ENCODE measurements around the gene GTF2H2C.
"Not testable (repeated sequence)": the region's sequence is repeated elsewhere in the genome, so short reads cannot be mapped to it uniquely, and the experiment has no call there.

GTF2H2C gene

DNA sequence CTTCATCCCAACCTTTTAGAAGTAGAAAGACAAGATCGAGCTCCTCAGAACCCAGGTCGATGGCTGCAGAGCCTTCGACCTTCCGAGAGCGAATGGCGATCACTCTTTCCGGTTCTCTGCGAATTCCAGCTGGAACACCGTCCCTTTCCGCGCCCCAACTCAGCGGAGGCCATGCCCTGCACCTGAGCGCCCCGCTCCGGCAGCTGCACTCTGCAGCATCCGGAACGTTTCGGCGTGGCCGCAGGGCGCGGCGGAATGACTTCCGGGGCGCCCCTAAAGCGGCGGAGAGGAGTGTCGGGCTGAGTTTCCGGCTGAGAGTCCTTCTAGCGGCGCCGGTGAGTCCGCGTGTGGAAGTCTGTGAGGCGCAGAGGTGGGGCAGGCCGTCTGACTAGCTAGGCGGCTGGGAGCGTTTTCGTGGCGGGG is at the start of gene GTF2H2C:
GTF2H2C (plus strand) TSS at position 284 of the 423 bp plus-strand sequence. CDS start 4,942 bp downstream, outside the sequence.
- not testable (repeated sequence) for DNase-seq

DNA sequence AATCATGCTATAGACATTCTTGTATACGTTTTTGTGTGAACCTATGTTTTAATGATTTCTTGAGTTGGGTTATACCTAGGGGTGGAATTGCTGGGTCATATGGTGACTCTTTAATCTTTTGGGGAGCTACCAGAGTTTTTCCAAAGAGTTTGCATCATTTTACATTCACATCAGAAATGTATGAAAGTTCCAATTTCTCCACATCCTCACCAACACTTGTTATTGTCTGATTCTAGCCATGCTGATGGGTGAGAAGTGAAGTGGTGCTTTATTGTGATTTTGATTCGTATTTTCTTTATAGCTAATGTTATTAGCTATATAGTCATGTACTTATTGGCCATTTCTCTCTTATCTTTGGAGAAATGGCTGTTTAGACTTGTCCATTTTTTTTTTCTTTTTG is 49.3 kb upstream of the GTF2H2C start:
- no peak for DNase-seq

DNA sequence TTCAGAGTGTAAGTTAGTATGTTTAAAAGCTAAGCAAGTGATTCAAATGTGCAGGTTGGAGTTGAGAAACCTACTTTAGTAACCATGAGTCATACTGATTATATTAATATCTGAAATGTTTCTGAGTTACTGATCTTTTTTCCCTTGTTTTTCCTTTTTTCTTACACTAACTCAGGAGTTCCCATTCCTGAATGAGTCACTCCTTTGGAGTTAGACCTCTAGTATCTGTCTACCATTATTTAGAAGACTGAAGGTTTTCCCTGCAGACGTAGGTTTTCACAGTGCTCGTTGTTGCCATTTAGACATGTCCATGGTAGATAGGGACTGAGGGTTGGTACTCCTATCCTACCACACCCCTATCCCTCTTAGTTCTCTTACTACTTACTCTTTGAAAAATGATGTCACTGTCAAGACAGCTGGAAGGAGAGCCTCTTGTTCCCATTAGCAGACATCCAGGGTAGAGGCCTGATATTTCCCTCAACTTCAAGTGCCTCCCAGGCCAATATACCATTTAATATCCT is 47.2 kb upstream of the GTF2H2C start:
- DNase-seq: no peak

DNA sequence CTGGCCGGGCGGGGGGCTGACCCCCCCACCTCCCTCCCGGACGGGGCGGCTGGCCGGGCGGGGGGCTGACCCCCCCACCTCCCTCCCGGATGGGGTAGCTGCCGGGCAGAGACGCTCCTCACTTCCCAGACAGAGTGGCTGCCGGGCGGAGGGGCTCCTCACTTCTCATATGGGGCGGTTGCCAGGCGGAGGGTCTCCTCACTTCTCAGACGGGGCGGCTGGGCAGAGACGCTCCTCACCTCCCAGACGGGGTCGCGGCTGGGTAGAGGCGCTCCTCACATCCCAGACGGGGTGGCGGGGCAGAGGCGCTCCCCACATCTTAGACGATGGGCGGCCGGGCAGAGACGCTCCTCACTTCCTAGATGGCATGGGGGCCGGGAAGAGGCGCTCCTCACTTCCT is 44.4 kb upstream of the GTF2H2C start:
- DNase-seq: not testable (repeated sequence)

DNA sequence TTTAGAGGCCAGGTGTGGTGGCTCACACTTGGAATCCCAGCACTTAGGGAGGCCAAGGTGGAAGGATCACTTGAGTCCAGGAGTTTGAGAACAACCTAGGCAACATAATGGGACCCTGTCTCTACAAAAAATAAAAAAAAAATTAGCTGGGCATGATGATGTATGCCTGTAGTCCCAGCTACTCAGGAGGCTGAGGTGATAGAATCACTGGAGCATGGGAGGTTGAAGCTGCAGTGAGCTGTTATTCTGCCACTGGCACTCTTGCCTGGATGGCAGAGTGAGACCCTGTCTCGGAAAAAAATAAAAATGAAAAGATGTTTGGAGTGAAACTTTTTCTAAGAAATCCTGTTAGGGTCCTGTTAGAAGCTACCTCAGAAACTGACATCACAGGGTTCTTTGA is 43.2 kb upstream of the GTF2H2C start:
- no peak for DNase-seq

DNA sequence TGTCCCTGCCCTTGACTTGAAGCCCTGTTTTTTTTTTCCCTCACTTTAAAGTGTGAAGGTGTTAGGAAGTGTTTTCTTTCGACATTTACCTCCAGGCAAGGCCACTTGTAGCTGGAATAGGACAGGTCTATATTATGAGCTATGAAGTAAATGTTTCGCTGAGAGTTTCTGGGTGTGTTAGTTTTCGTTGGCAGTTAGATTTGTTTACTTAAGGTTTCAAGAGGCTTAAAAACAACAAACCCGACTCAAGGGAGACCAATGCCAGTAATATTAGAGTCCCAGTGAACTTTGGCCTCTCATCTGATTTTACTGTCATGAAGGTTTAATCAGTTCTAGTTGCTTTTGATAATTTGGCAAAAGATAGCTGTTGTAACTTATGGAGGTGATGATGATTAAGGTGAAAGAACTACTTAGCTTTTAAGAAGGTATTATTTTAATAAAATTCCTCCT is 42.2 kb upstream of the GTF2H2C start:
- DNase-seq: peak; percentile 56

DNA sequence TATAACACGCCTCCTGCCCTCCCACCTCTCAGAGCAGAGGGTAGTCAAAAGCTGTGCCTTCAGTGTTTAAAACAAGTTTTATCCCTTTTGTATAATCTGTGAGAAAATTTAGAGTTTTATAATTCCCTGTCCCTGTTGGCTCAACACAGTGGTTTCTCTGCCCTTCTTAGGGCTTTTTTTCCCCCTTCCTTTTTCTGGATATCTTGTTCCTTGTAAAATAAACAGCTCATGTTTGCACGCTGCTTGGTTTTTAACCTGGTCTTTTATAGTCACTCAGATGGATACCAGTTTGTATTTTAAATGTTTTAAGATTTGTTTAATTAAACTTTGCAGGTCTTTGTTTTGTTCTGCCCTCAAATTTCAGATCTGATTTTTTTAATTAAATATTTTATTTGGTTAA is 40.7 kb upstream of the GTF2H2C start:
- DNase-seq: no peak

DNA sequence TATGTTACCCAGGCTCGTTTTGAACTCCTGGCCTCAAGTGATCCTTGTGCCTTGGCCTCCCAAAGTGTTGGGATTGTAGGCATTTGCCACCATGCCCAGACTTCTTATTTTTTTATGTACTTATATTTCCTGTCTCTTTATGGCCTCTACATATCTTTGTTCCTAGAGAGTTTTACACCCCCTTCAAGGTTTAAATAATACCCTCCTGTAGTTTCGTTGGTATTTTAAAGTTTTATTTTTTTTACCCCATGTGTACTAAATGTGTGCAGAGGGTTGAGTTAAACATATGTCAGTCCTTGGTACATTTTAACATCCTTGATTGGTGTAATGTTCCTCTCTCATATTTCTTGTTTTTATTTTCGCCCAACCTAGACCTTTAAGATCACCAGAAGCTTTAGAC is 38.0 kb upstream of the GTF2H2C start:
- no peak for DNase-seq

DNA sequence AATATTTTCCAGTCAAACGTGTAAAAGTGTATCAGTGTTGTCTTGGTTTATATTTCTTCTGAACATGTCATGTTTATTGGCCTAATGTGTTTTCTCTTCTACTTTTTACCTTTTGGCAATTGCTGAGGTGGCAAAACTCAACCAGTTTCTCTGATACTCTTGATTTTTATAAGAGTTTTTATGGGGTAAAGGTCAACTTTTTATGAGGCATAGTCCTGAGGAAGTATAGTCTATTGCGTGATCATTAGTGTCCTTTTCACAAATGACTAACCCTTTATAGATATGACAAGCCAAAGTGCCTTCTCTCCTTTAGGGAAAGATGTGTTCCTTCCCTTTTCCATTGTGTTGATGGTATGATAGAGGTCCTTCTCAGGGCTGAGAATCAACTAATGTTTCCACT is 34.5 kb upstream of the GTF2H2C start:
- no peak for DNase-seq

DNA sequence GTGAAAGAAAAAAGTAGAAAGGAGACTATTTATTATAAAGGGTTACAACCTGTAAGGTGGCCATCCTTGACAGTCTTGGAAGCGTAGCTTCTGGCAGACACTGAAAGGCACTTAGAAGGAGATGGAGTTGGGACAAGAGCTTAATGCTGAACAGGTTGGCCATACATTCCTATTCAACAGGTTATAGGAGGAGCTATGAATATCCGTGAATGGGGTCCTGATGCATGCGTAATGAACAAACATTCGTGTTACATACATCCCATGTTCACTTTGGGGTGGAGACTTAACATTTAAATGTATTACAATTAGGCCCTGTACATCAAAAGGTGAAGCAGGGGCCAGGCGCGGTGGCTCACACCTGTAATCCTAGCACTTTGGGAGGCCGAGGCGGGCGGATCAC is 33.3 kb upstream of the GTF2H2C start:
- no peak for DNase-seq

DNA sequence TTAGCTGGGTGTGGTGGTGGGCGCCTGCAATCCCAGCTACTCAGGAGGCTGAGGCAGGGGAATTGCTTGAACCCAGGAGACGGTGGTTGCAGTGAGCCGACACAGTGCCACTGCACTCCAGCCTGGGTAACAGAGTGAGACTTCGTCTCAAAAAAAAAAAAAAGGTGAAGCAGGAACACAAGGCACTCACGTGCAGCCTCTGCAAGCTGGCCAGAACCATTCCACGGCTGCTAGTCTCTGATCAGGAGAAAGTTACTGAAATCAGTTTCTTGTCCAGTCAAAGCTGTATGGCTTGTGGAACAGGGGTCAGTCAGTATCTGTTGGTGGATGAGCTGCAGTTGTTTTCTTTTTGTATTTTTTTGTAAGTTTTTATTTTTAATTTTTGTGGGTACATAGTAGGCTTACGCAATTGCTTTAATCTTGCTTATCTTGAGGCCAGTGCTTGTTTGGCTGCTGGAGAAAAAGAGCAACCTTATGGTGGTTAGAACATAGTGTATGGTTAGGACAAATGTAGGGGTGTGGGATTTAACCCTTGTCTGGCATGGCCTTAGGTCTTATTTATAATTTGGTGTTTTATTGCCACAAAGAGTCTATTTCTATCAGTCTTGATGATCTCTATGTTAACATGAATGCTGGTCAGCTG is 32.7 kb upstream of the GTF2H2C start:
- no peak for DNase-seq

DNA sequence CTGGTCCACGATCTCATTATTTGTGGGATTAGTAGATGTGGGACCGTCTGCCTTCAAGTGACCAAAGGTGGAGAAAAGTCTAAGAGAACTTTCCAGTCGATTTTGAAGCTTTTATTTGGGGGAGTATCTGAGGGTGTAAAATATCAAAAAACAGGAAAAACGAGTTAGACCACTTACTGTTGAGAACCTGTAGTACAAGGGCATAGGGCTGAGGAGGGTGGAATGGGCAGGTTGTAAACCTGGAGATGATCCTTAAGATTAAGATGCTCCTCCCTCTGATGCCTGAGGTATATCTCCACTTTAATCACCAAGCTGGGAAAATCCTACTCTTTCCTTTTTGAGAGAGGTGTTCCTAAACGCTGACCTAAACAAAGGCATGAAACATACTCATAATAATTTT is 32.0 kb upstream of the GTF2H2C start:
- no peak for DNase-seq

DNA sequence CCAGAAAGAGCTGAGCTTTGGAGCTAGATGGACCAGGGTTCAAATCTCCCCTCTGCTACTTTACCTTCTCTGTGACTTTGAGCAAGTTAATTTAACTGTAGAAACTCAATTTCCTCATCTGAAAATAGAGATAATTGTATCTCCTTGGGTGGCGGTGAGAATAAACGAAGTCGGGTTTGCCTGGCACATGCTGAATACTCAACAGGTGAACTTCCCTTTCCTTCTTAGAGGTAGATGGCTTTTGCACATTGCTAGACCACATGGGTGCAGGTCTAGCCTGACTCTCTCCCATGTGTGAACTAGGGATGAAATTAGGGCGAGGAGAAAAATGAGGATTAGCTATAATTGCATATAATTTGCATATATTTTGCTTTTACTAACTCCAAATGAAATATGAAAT is 31.4 kb upstream of the GTF2H2C start:
- DNase-seq: no peak

DNA sequence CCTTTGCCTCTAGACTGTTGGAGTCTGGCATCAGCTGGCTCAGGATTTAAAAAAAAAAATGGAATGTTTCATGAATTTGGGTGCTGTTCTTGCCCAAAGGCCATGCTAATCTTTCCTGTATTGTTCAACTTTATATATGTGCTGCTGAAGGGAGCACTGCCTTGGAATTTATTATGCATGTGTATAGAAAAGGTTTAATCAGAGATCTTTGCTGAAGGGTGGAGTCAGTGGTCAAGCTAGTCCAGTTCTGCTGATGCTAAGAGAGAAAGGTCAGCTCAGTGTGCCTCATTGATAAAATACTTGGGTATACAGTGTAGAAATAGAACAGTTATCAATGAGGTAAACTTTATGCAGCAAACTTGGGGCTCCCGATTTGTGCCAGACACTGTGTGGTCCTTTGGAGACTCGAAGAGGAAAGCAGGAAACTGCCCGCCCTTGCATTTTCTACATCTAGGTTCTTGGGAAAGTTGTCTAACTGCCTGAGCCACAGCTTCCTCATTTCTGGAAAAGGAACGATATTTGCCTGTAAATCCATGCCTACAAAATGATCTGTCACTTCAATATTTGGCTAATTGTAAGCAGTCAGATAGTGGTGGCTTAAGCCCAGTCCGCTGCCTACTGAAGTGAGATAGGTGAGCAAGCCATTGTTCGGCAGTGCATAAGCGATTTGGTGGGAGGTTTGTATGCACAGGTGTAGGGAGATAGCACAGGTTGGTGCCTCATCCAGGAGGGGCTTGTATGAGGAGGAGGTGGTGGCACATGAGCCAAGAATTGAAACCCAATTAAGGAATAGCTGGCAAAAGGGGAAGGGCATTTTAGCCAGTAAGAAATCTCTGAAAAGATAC is 29.2 kb upstream of the GTF2H2C start:
- no peak for DNase-seq

DNA sequence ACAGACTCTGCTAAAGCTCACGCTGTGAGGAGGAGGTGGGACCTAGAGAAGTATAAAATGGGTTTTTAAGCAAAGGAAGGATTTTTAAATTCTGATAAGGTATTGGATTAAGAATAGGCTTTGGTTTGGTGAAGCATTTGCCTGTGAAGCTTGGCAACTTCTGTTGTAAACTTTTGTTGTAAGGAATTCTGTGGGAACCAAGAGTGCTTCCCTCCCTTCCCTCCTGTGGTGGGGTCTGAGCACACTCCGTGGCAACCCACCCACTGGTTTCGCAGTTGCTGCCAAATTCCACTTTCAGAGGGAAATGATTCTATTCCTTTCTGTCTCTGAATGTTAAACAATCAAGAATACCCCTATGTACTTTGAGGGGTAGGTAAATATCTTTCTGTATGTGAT is 28.6 kb upstream of the GTF2H2C start:
- DNase-seq: no peak

DNA sequence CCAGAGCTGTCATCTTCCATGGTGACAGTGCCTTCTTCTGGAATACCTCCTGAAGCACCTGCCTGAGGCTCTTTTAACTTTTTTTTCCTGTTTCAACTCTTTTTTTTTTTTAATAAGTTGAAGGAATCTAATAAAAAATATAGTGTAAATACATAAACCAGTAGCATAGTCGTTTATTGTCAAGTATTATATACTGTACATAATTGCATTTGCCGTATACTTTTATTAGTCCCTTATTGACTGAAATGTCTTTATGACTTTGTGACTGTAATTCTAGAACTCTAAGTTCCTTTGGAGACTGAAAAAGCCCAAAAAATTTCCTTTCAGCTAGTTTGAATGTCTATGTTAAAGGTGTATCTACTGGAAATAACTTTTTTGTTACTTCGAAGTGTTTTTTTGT is 22.1 kb upstream of the GTF2H2C start:
- DNase-seq: not testable (repeated sequence)

DNA sequence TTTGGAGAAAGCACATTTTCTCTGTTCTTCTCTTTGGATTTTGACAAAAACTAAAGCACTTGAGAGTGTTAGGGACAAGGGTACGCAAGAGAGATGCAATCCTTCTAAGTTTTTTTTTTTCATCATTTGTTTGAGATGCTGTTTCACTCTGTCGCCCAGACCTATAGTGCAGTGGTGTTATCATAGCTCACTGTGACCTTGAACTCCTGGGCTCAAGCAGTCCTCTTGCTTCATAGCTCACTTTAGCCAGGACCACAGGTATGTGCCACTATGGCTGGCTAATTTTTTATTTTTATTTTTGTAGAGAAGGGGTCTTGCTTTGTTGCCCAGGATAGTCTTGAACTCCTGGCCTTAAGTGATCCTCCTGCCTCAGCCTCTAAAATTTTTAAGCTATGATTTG is 21.3 kb upstream of the GTF2H2C start:
- not testable (repeated sequence) for DNase-seq

DNA sequence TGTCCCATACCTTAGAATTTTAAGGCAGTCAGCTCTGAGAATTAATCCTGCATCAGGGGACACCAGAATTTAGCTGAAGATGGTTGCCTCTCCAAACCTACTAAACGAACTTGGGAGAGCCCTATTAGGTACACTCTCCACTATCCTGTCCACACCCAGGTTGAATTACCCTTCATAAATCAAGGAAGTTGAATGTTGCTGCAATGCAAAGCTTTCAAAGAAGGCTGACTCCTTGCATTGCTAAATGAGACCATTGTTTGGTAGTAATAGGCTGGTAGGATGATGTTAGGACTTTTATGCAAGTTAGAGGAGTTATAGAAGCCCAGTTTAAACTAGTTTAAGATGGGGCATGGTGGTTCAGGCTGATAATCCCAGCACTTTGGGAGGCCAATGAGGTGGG is 18.6 kb upstream of the GTF2H2C start:
- not testable (repeated sequence) for DNase-seq

DNA sequence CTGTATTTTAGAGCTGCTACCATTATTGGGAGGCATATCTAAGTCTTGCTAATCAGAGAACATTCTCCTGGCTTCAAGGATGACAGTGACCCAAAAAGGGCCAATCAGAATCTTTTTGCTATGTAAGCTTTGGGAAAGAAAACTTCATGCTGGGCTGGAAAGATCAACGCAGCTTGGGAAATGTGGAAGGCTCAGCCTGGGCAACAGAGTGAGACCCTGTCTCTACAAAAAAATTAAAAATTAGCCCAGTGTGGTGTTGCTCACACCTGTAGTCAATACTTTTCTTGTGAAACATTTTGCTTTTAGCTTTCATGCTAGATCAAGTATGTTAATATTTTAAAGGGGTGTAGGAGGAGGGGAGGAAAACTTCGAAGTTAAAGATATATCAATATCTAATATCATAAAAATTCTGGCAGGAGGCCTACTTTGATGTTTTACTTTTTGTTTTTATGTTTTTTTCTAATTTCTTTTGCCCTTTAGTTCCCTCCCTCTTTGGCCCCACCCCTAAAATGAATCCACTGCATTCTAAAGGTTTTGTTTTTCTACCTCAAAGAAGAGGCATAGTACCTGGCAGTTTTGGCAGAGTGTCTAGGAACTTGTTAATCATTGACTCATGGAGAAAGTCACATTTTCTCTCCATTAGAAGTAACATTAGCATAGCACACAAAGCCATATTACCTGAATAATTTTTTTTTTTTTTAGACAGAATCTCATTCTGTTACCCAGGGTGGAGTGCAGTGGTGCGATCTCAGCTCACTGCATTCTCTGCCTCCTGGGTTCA is 17.0 kb upstream of the GTF2H2C start:
- DNase-seq: not testable (repeated sequence)

DNA sequence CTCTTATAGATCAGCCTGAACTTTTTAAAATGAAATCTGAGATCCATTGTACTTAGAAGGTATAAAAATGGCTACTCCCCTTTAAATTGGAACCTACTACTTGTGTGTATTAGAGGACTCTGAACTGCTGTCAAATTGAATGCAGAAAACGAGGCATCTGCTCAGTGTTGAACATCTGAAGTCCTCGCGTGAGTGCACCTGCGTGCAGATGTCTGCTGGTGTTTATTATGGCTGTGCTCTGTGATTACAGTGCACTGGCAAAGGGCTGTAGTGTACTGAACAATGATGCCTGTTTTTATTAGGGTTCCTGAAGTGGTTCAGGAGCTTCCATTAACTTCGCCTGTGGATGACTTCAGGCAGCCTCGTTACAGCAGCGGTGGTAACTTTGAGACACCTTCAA is 15.4 kb upstream of the GTF2H2C start:
- DNase-seq: not testable (repeated sequence)

DNA sequence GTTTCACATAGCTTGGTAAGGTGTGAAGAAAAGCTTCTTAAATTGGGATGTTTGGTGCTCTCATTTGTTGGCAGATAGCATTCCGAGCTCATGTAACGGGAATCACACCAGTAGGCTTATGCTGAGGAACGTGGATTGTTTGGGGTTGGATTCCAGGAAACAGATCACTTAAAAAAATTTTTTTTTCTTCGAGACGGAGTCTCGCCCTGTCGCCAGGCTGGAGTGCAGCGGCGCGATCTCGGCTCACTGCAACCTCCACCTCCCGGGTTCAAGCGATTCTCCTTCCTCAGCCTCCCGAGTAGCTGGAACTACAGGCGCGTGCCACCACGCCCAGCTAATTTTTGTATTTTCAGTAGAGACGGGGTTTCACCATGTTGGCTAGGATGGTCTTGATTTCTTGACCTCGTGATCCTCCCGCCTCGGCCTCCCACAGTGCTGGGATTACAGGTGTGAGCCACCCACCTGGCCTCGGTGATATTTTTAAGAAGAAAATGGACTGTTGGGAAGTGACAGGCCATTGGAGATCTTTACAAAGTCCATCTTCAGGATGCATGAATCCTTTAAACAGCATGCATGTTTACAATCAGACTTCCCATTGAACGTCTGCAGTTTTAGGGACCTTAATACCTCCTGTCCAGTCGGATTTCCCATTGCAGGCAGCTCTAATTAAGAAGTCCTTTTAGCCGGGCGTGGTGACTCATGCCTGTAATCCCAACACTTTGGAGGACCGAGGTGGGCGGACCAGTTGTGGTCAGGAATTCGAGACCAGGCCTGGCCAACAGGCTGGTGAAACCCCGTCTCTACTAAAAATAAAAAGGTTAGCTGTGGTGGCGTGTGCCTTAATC is 818 bp downstream of the GTF2H2C start:
- not testable (repeated sequence) for DNase-seq

DNA sequence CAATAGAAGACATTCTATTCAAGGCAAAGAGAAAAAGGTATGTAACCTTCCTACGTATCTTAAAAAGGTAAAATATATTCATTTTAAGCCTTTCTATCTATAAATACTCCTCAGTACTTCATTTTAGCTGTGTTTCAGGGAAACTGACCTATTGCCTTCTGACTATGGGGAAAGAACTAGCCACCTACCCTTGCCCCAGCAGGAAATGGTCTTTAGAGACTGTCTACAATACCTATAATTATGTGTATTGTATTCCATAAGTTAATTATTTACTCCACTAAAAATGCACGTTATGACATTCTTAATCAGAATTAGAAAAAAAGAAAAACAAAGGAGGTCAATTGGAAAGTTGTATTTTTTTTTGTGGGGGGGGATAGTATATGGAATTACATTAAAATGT is 6.2 kb downstream of the GTF2H2C start:
- not testable (repeated sequence) for DNase-seq
